Stimulated activated CD8-positive, alpha-beta memory T cell treated with anti-CD3 and anti-CD28 coated beads, Interleukin-7, amount 100 ng/mL, for 1 hour (primary cell): ENCODE data around the gene CIB4.

Experiments
- DNase-seq, 2 donors: peaks; one replicate each; pipeline ENCODE4 v3.0.0-alpha.2; 2020; ENCODE audit warnings: low read depth in 2 of 2

The CIB4 gene

GRCh38 chr2:26642429-26642828 lies 1.3 kb upstream of the CIB4 start:
- no peak for DNase-seq

GRCh38 chr2:26640331-26640745 lies 828 bp downstream of the CIB4 start:
- no peak for DNase-seq

- DNase-seq = no peak
Measured at GRCh38 chr2:26639685-26640243, 1.4 kb downstream of the CIB4 start.

GRCh38 chr2:26637811-26638310 lies 3.3 kb downstream of the CIB4 start:
- no peak for DNase-seq

- DNase-seq = no peak
Measured at GRCh38 chr2:26636935-26637334, 4.2 kb downstream of the CIB4 start.

GRCh38 chr2:26635401-26635800 lies 5.8 kb downstream of the CIB4 start:
- DNase-seq = no peak

- no peak for DNase-seq
Measured at GRCh38 chr2:26634636-26635230, 6.4 kb downstream of the CIB4 start.

GRCh38 chr2:26633993-26634595 lies 7.1 kb downstream of the CIB4 start:
- DNase-seq = no peak

- no peak for DNase-seq
Measured at GRCh38 chr2:26633351-26633945, 7.7 kb downstream of the CIB4 start.

- DNase-seq = no peak
Measured at GRCh38 chr2:26632624-26633185, 8.5 kb downstream of the CIB4 start.

- no peak for DNase-seq
Measured at GRCh38 chr2:26631401-26632170, 9.6 kb downstream of the CIB4 start.

- DNase-seq = no peak
Measured at GRCh38 chr2:26630669-26631360, 10.4 kb downstream of the CIB4 start.

GRCh38 chr2:26630235-26630634 lies 10.9 kb downstream of the CIB4 start:
- DNase-seq = no peak

GRCh38 chr2:26629751-26630150 lies 11.4 kb downstream of the CIB4 start:
- no peak for DNase-seq

- no peak for DNase-seq
Measured at GRCh38 chr2:26629346-26629630, 11.9 kb downstream of the CIB4 start.

GRCh38 chr2:26628561-26629345 lies 12.4 kb downstream of the CIB4 start:
- no peak for DNase-seq

- no peak for DNase-seq
Measured at GRCh38 chr2:26627350-26628105, 13.6 kb downstream of the CIB4 start.

- DNase-seq = no peak
Measured at GRCh38 chr2:26626606-26627005, 14.6 kb downstream of the CIB4 start.

- no peak for DNase-seq
Measured at GRCh38 chr2:26623541-26624495, 17.3 kb downstream of the CIB4 start.
